SU-DHL-6 (cell line): ENCODE measurements around the gene TIE1.

ENCODE experiments used
- EZH2phosphoT487 ChIP-seq: fragments of 200-600 bp; sonication (generic), shearing (Covaris generic); conservative IDR thresholded peaks from 2 replicates; pipeline ENCODE4 v1.6.1; 2018; ENCODE audit warnings: mild to moderate bottlenecking, antibody characterized with exemption, low read length, moderate library complexity, mixed read lengths
- TF ChIP-seq, protein P1 (sequence below): fragments of 200-600 bp; sonication (generic); IDR thresholded peaks from one replicate; pipeline ENCODE4 v1.5.1; 2017; ENCODE audit warnings: antibody characterized with exemption, mild to moderate bottlenecking, low read length, moderate library complexity; ENCODE audit not compliant: insufficient read depth, poor library complexity, severe bottlenecking

DNA sequence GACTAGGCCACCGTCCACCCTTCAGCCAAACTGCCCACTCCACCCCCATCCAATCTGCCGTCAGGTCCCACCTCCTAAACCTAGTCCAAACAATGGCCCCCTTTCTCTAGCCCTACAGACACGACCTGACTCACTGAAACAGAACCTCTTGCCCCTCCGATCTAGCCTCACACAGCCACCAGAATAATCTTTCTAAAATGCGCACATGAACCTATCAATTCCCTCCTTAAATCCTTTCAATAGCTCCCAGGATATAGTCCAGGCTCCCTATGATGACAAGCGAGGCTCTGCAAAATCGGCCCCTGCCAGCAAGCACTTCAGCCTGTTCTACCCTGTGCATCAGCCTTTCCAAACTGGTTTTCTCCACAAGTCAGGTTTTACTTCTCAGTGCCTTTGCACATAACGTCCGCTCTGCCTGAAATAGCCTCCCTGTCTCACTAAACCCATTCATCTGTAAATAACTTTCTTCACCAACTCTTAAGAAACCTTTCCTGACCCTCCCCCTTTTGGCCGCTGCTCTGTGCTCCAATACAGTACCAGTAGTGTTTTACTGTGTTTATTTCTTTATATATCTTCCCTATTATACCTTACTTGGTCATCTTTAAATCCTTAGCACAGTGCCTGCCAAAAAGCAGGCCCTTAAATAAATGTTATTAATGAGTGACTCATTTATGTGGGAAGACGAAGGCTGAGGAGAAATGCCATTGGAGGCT is 49.0 kb downstream of the TIE1 start:
- TF ChIP-seq, protein P1, sequence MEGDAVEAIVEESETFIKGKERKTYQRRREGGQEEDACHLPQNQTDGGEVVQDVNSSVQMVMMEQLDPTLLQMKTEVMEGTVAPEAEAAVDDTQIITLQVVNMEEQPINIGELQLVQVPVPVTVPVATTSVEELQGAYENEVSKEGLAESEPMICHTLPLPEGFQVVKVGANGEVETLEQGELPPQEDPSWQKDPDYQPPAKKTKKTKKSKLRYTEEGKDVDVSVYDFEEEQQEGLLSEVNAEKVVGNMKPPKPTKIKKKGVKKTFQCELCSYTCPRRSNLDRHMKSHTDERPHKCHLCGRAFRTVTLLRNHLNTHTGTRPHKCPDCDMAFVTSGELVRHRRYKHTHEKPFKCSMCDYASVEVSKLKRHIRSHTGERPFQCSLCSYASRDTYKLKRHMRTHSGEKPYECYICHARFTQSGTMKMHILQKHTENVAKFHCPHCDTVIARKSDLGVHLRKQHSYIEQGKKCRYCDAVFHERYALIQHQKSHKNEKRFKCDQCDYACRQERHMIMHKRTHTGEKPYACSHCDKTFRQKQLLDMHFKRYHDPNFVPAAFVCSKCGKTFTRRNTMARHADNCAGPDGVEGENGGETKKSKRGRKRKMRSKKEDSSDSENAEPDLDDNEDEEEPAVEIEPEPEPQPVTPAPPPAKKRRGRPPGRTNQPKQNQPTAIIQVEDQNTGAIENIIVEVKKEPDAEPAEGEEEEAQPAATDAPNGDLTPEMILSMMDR, result no peak
- TF ChIP-seq EZH2phosphoT487, result no peak
